Peyer's patch (tissue), 4 donors: ENCODE data around the gene NDUFAF5. TPM values are rescaled to one million over a fixed set of nuclear protein-coding genes. Genes with fewer than 3 reads are reported as not detected.

Experiments used
- DNase-seq, 3 donors: peaks; one replicate each; pipeline ENCODE4 v3.0.0-alpha.2; 2017 to 2019
- H3K27ac ChIP-seq, 4 donors: fragments of 200-600 bp; sonication (generic); one replicate each; pipeline ENCODE4 v1.5.1; 2016 to 2019
- H3K27me3 ChIP-seq, 2 donors: fragments of 200-600 bp; sonication (generic); one replicate each; pipeline ENCODE4 v1.5.1; 2019
- H3K36me3 ChIP-seq, 3 donors: fragments of 200-600 bp; sonication (generic); one replicate each; pipeline ENCODE4 v1.5.1; 2016 to 2019
- H3K4me1 ChIP-seq, 4 donors: fragments of 200-600 bp; sonication (generic); one replicate each; pipeline ENCODE4 v1.5.1; 2016 to 2019
- H3K4me3 ChIP-seq, 4 donors: fragments of 200-600 bp; sonication (generic); 1 replicate in 3 of 4; 2 replicates in 1 of 4; pipeline ENCODE4 v1.5.1; 2016 to 2019; ENCODE audit warnings: mild to moderate bottlenecking in 1 of 4
- H3K9me3 ChIP-seq, 4 donors: fragments of 200-600 bp; sonication (generic); one replicate each; pipeline ENCODE4 v1.5.1; 2016 to 2019; ENCODE audit warnings: mild to moderate bottlenecking in 1 of 4
- CTCF ChIP-seq, 6 experiments: fragments of 450-650 bp in 4 of 6; fragments of 200-600 bp in 2 of 6; sonication (generic) in 1 of 6; IDR thresholded peaks; one replicate each; pipeline ENCODE4 v1.5.1; 2017 to 2019; ENCODE audit warnings: antibody characterized with exemption in 6 of 6, mild to moderate bottlenecking in 3 of 6, moderate library complexity in 1 of 6
- POLR2A ChIP-seq, 2 donors: fragments of 450-650 bp; IDR thresholded peaks; one replicate each; pipeline ENCODE4 v1.5.1; 2017; ENCODE audit warnings: antibody characterized with exemption in 2 of 2, mild to moderate bottlenecking in 2 of 2, moderate library complexity in 2 of 2
- total RNA-seq, 4 donors: library from RNA; depleted of rRNA; stranded (reverse); fragments of >200 nt; gene quantifications; one replicate each; pipeline ENCODE4 v1.1.0, GENCODE V29; 2016

Gene NDUFAF5
- total RNA-seq, 4 donors from 2014 or later, result 15.4 to 25.4 (median 23.0) TPM

GRCh38 chr20:13857304-13857703 is 72.5 kb downstream of the NDUFAF5 start:
- TF ChIP-seq CTCF (IDR thresholded peaks at IDR 0.05) (no peak), POLR2A (IDR thresholded peaks at IDR 0.05) (no peak)
- Histone ChIP-seq H3K9me3 (no peaks in the 10 kb centered on the region), H3K27me3 (no peaks in the 10 kb centered on the region), H3K4me1 (no peaks in the 10 kb centered on the region), H3K36me3 (no peaks in the 10 kb centered on the region), H3K27ac (no peak overlapping the region), H3K4me3 (no peak overlapping the region)
- no peak for DNase-seq

- Histone ChIP-seq H3K9me3 (no peaks in the 10 kb centered on the region), H3K27me3 (no peaks in the 10 kb centered on the region), H3K27ac (no peak overlapping the region), H3K36me3 (no peaks in the 10 kb centered on the region), H3K4me3 (no peak overlapping the region), H3K4me1 (no peaks in the 10 kb centered on the region)
- DNase-seq, result no peak
- TF ChIP-seq POLR2A (IDR thresholded peaks at IDR 0.05) (no peak), CTCF (IDR thresholded peaks at IDR 0.05) (no peak)
These were observed 73.1 kb downstream of the NDUFAF5 start for GRCh38 chr20:13857961-13858360.

- H3K27me3 ChIP-seq, result no peaks in the 10 kb centered on the region
- H3K4me1 ChIP-seq, result no peaks in the 10 kb centered on the region
- no peaks in the 10 kb centered on the region for H3K36me3 ChIP-seq
- DNase-seq, result no peak
- no peak overlapping the region for H3K4me3 ChIP-seq
- TF ChIP-seq CTCF (IDR thresholded peaks at IDR 0.05) (no peak), POLR2A (IDR thresholded peaks at IDR 0.05) (no peak)
- no peak overlapping the region for H3K27ac ChIP-seq
- no peaks in the 10 kb centered on the region for H3K9me3 ChIP-seq
These were observed 73.6 kb downstream of the NDUFAF5 start for GRCh38 chr20:13858439-13858838.

GRCh38 chr20:13858871-13859270 is 74.0 kb downstream of the NDUFAF5 start:
- H3K27me3 ChIP-seq, result no peaks in the 10 kb centered on the region
- H3K4me3 ChIP-seq, result no peak overlapping the region
- no peaks in the 10 kb centered on the region for H3K4me1 ChIP-seq
- no peak for DNase-seq
- no peak overlapping the region for H3K27ac ChIP-seq
- H3K9me3 ChIP-seq, result no peaks in the 10 kb centered on the region
- TF ChIP-seq POLR2A (IDR thresholded peaks at IDR 0.05) (no peak), CTCF (IDR thresholded peaks at IDR 0.05) (no peak)
- H3K36me3 ChIP-seq, result no peaks in the 10 kb centered on the region

GRCh38 chr20:13862245-13862644 is 77.4 kb downstream of the NDUFAF5 start:
- Histone ChIP-seq H3K27ac (no peak overlapping the region), H3K4me1 (no peaks in the 10 kb centered on the region), H3K36me3 (no peaks in the 10 kb centered on the region), H3K4me3 (no peak overlapping the region), H3K9me3 (no peaks in the 10 kb centered on the region), H3K27me3 (no peaks in the 10 kb centered on the region)
- DNase-seq, result no peak
- no peak for TF ChIP-seq POLR2A (IDR thresholded peaks at IDR 0.05)
- no peak for TF ChIP-seq CTCF (IDR thresholded peaks at IDR 0.05)

GRCh38 chr20:13863244-13863643 is 78.4 kb downstream of the NDUFAF5 start:
- Histone ChIP-seq H3K36me3 (no peaks in the 10 kb centered on the region), H3K4me3 (no peak overlapping the region), H3K4me1 (no peaks in the 10 kb centered on the region), H3K27ac (no peak overlapping the region), H3K27me3 (no peaks in the 10 kb centered on the region), H3K9me3 (no peaks in the 10 kb centered on the region)
- no peak for DNase-seq
- TF ChIP-seq POLR2A (IDR thresholded peaks at IDR 0.05) (no peak), CTCF (IDR thresholded peaks at IDR 0.05) (no peak)
